Kidney glomerular epithelial cell (primary cell): ENCODE data around the gene GLIPR1.
"Not testable (repeated sequence)": the region's sequence is repeated elsewhere in the genome, so short reads cannot be mapped to it uniquely, and the experiment has no call there.

ENCODE experiments used
- DNase-seq: peaks from one replicate; lab custom pipeline; 2025; lab: John Stamatoyannopoulos, UW

Gene GLIPR1

DNA sequence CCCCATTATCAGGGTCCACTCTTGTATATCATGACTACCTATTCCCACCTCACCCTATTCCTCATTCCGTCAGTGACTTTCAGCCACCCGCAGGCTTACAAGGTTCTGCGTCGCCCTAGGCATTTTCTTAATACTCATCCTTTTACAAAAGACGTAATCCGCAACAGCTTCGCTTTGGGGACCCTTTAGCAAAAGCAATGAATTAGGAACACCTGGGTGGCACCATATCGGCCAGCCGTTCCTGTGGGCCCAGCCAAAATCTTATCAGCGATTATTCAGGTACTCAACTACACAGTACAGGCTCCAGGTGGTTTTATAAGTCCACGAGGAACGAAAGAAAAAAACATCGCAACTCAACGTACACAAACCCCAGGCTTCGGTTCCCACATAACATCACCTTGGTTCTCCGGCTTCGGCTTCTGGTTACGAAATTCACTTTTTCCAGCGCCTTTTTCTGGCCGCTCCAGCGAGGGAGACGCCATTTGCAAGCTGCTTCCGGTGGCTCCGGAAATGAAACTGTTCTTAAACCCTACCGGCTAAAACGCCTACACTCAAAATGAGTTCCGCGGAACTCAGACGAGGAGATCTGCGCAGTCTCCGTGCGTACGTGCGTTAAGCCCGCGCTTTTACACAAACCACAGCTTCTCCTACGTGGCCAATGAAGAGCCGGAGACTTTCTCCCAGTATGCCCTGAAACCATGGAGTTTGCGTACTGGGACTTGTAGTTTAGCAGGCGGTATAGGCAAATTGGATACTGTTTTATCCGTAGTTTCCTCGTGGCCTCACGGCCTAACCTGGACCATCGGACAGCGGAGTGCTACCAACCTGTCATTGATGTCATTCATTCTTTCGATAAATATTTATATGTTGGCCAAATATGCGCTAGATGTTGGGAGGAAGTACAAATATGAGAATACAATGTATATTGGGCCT is 30.8 kb downstream of the GLIPR1 start, which contains the start of gene KRR1:
Gene KRR1 (minus strand): TSS at position 494 of the 933 bp plus-strand sequence. CDS start 12 bp downstream, at position 482.
- DNase-seq: peak; percentile 93

- DNase-seq: not testable (repeated sequence)
Observed at GRCh38 chr12:75521224-75521623, 40.7 kb downstream of the GLIPR1 start.

DNA sequence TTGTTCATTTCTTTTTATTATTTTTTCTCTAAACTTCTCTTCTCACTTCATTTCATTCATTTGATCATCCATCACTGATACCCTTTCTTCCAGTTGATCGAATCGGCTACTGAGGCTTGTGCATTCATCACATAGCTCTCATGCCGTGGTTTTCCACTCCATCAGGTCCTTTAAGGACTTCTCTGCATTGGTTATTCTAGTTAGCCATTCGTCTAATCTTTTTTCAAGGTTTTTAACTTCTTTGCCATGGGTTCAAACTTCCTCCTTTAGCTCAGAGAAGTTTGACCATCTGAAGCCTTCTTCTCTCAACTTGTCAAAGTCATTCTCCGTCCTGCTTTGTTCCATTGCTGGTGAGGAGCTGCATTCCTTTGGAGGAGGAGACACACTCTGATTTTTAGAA is 41.6 kb downstream of the GLIPR1 start:
- not testable (repeated sequence) for DNase-seq

GRCh38 chr12:75525263-75525662 is 44.7 kb downstream of the GLIPR1 start:
- DNase-seq: no peak

DNA sequence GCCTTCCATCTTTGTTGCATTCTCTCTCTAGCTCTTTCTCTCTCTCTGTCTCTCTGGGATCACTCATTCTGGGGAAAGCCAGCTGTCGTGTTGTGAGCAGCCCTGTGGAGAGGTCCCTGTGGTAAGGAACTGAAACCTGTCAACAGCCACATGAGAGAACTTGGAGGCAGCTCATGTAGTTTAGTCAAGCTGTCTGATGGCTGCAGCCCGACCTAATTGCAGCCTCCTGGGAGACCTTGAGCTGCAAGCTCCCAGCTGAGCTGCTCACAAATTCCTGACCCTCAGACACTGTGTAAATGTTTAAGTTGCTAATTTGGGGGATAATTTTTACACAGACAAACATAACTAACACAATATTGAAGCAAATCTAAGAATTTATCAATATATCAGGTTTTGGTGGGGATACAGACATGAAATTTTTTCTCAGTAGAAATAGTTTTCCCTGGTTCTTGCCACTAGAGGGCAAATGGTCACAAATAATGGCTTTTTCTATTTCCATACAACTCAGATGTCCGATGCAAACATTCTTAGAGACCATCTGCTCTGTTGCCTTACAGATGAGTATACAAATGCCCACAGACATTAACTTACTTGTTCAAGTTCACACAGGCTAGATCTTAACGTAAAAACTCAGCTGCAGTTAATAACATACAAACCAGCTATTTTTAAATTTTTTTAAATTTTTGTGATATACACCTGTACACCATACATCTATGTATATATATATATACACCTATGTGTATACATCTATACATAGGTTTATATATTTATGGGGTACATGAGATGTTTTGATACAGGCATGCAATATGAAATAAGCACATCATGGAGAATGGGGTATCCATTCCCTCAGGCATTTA is 46.3 kb downstream of the GLIPR1 start:
- peak; percentile 59 for DNase-seq

GRCh38 chr12:75528272-75528671 is 47.7 kb downstream of the GLIPR1 start:
- DNase-seq: no peak

GRCh38 chr12:75528692-75529091 is 48.1 kb downstream of the GLIPR1 start:
- no peak for DNase-seq

GRCh38 chr12:75529316-75529715 is 48.8 kb downstream of the GLIPR1 start:
- no peak for DNase-seq

DNA sequence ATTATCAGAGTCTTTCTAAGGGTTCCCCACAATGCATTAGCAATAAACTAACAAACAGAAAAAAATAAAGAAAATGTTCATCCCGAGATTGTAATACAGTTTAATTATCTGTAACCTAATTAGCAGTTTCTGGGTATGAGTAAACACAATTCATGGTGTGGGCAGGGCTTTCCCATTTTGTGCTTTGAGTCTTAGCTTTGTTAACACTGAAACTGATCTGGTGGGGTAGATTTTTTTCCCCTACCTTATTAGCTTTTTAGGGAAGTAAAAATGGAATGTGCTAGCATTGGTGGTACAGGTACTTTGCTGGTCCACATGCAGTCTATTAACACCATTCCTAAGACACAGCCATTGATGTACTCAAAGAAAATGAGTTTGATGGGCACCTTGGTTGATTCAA is 49.3 kb downstream of the GLIPR1 start:
- DNase-seq: no peak

GRCh38 chr12:75533239-75533638 is 52.7 kb downstream of the GLIPR1 start:
- peak; percentile 40 for DNase-seq

GRCh38 chr12:75539889-75540288 is 59.3 kb downstream of the GLIPR1 start:
- no peak for DNase-seq

DNA sequence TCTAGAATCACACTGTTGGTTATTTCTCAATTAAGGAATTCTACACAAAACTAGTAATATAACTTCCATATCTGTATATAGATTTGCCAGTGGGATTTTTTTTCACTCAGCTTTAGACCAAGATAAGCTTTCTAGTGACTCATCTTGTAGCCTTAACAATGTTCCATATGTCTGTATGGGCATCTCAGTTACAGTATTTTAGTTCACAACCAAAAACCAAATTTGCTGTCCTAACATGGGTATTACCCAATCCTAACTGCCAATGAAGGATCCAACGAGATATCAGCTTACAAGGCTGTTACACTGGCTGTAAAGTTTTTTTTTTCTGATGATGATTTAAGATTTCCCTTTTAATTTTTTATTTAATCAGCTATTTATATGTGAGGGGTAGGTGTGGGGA is 62.4 kb downstream of the GLIPR1 start:
- no peak for DNase-seq

- no peak for DNase-seq
Observed at GRCh38 chr12:75543529-75543928, 63.0 kb downstream of the GLIPR1 start.

GRCh38 chr12:75545636-75546035 is 65.1 kb downstream of the GLIPR1 start:
- DNase-seq: no peak

DNA sequence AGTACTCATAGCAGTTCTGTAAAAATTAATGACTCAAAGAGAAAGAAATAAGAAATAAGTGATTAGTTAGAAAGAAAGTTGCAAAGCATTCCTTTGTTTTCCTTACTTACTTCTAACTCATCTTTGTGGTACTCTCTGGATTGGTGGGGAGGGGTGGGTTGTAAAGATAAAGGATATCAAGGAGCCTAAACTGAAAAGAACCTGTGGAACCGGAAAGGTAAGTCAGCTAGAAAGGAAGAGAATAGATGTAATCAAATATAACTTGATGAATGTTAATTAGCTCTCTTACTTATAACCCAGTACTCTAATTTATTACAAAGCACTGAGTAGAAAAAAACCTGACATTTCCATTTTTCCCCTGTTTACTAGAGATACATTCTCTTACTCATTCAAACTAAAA is 68.3 kb downstream of the GLIPR1 start:
- DNase-seq: no peak

DNA sequence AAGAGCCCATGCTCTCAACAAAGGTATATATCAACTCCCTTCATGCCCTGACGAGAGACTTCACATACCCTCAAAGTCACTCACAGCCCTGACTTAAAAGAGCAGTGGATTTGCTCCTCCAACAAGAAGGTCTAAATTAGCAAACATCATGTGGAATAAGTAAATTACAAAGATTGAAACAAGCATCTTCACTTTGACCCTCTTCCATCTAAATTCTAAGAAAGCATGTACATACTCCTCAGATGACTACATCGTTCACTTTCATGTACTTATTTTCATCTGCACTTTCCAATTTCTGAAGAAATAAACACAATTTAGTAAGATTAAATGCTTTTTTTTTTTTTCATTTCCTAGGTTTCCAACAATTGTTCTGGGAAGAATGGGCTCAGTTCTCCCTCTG is 69.4 kb downstream of the GLIPR1 start:
- DNase-seq: no peak

DNA sequence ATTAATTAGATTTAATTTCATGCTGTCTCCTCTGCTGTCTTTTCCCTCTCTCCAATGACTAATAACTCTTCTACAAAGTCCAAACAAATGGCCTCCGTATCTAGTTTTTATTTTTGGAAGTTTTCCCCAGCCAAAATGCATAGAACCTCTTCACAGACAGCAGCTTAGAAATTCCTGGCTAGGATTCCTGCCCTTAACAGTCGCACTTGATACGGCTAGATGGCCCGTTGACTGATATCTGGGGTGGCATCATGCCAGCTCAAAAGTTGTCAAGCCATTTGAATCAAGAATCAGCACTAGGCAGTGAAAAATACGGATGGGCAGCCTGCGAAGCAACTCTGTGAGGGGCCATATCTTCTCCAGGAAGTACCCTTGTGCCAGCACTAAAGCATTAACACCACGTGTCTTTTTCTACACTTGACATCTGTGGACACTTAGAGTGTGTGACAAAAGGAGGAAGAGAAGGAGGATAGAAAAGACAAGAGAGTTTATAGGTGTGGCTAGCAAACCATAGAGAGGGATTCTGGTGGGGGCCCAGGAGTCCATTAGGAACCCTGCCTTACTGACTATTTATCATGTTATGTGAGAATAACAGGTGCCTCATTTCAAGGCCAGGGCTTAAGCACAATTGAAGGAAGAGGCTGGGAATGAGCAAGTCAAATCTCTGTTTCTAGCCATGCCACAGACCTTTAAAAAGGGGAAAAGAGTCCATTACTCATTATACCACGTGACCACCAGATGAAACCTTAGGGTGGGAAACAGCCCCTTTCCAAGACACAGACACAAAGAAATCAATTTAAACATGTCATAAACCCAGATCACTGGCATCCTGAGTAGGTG is 70.1 kb downstream of the GLIPR1 start:
- DNase-seq: peak; percentile 5

GRCh38 chr12:75551477-75551876 is 70.9 kb downstream of the GLIPR1 start:
- DNase-seq: no peak

- DNase-seq: no peak
Observed at GRCh38 chr12:75553398-75553797, 72.8 kb downstream of the GLIPR1 start.
